Natural killer cell (primary cell): ENCODE results near the gene EFCAB6. TPM values are rescaled to one million over a fixed set of nuclear protein-coding genes. Genes with fewer than 3 reads are reported as not detected.

Experiments
- ATAC-seq, 3 donors: fragments of 150-1000 bp in 2 of 3; fragments of 200-7000 bp in 1 of 3; cut with Tn5 transposase; 1 replicate in 1 of 3; 2 replicates in 2 of 3; pipeline ENCODE4 v1.10.0; 2021; ENCODE audit warnings: mild to moderate bottlenecking in 2 of 3, moderate library complexity in 2 of 3
- DNase-seq, 2 donors: peaks; one replicate each; pipeline versions ENCODE4 v3.0.0 to v3.0.0-alpha.2; 2013 to 2021; ENCODE audit warnings: mixed read lengths in 1 of 2
- H3K27ac ChIP-seq: one replicate; pipeline ENCODE4 v1.5.1; 2013; ENCODE audit warnings: mild to moderate bottlenecking, low read length
- H3K27me3 ChIP-seq: one replicate; pipeline ENCODE4 v1.6.1; 2013; ENCODE audit warnings: low read length; ENCODE audit not compliant: control insufficient read depth, insufficient read depth
- H3K36me3 ChIP-seq: one replicate; pipeline ENCODE4 v1.6.1; 2013; ENCODE audit warnings: low read length; ENCODE audit not compliant: control insufficient read depth, insufficient read depth
- H3K4me1 ChIP-seq: one replicate; pipeline ENCODE4 v1.6.1; 2013; ENCODE audit warnings: low read length; ENCODE audit not compliant: control insufficient read depth, insufficient read depth
- H3K4me3 ChIP-seq: one replicate; pipeline ENCODE4 v1.5.1; 2013; ENCODE audit warnings: low read length
- H3K9me3 ChIP-seq: one replicate; pipeline ENCODE4 v1.6.1; 2013; ENCODE audit warnings: low read length; ENCODE audit not compliant: control insufficient read depth, insufficient read depth
- H3K27ac Mint-ChIP-seq, 2 donors: one replicate each; pipeline ENCODE4 v1.8.0; 2022; ENCODE audit warnings: mild to moderate bottlenecking in 2 of 2, mixed read lengths in 2 of 2, moderate library complexity in 1 of 2
- H3K27me3 Mint-ChIP-seq, 2 donors: one replicate each; pipeline ENCODE4 v1.8.0; 2022; ENCODE audit warnings: low read depth in 2 of 2, mixed read lengths in 2 of 2
- H3K36me3 Mint-ChIP-seq: one replicate; pipeline ENCODE4 v1.8.0; 2022; ENCODE audit warnings: mixed read lengths
- H3K4me1 Mint-ChIP-seq, 2 donors: one replicate each; pipeline ENCODE4 v1.8.0; 2022; ENCODE audit warnings: mixed read lengths in 2 of 2
- H3K4me3 Mint-ChIP-seq: one replicate; pipeline ENCODE4 v1.8.0; 2022; ENCODE audit warnings: mild to moderate bottlenecking, moderate library complexity, mixed read lengths
- H3K9me3 Mint-ChIP-seq, 2 donors: one replicate each; pipeline ENCODE4 v1.8.0; 2022; ENCODE audit warnings: mixed read lengths in 2 of 2
- CTCF ChIP-seq: fragments of 200-600 bp; IDR thresholded peaks from one replicate; pipeline ENCODE4 v1.8.0; 2022; ENCODE audit warnings: antibody characterized with exemption
- WGBS: methylation state at CpG from one replicate; pipeline ENCODE4 v1.1.7; 2013; ENCODE audit warnings: missing lambda C conversion rate; ENCODE audit not compliant: insufficient coverage; 5-methylcytosine and 5-hydroxymethylcytosine counted together
- intact Hi-C: fragments of 100-400 bp; cut with micrococcal nuclease; formaldehyde crosslinking; loops from one replicate; pipeline ENCODE4 v1.14.2; 2022
- total RNA-seq, 4 donors: library from RNA; stranded (reverse); fragments of 120-200 nt in 1 of 4; gene quantifications; one replicate each; pipeline versions ENCODE4 v1.2.3 to v1.2.4, GENCODE V29; 2013 to 2022

EFCAB6 gene
- total RNA-seq, 3 donors from 2014 or later (not counting 1 experiment from before 2014, with no cell fraction given), result 0.23 to 0.35 (median 0.26) TPM

DNA sequence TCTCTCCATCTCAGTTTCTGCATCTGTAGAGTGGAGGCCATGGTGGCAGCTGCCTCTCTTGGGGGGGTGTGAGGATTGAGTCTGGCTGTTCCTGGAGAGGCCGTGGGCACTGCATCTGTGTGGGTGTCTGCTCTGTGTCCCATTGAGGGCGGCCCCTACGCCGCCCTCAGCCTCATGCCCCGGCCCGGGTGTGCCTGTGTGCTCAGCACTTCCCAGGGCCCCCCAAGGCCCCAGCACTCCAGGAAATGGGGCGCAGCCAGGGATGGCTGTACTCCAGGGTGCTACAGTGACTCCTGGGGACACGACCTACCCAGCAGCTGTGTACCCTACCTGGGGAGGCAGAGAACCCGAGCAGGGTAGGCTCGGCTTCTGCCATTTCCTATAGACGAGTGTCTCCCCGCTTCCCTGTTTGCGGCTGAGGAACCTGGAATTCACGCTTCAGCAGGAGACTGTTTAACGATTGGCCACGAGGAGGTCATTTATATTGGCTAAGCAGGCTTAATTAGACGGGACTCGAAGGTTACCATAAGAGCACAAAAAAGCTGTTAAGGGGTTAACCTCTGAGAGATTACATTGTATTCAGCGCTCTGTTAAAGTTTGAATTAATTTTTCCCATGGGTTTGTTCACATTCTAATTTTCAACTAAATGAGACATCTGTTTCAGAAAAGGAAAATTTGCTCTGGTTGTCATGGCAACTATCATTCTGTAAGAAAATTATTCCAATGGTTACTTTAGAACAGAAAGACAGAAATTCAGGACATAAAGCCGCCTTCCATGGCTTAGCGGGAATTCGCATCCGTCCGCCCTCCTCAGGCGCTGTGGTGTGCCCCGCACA, 323.9 kb downstream of the EFCAB6 start:
- Histone ChIP-seq H3K4me1 (no peaks in the 10 kb centered on the region), H3K27ac (no peak overlapping the region), H3K27me3 (no peaks in the 10 kb centered on the region), H3K36me3 (no peaks in the 10 kb centered on the region), H3K9me3 (no peaks in the 10 kb centered on the region), H3K4me3 (no peak overlapping the region)
- intact Hi-C loops, result no loop called here
- Mint-ChIP-seq H3K4me3 (no peak overlapping the region), H3K27me3 (no peaks in the 10 kb centered on the region), H3K36me3 (no peaks in the 10 kb centered on the region), H3K9me3 (peaks cover 3% of the 10 kb centered on the region in 2 donors), H3K27ac (no peak overlapping the region), H3K4me1 (no peaks in the 10 kb centered on the region)
- WGBS, result 84% methylated on average over 26 of the region's 26 CpGs
- TF ChIP-seq CTCF, result no peak
- DNase-seq (no peak), ATAC-seq (no peak)

GRCh38 chr22:43487311-43488030, 324.6 kb downstream of the EFCAB6 start:
- ATAC-seq, result no peak
- 78% methylated on average over 19 of the region's 19 CpGs for WGBS

GRCh38 chr22:43485502-43486089, 326.5 kb downstream of the EFCAB6 start:
- Mint-ChIP-seq H3K9me3 (no peaks in the 10 kb centered on the region), H3K27ac (no peak overlapping the region), H3K4me3 (no peak overlapping the region), H3K4me1 (peaks cover 0 to 13% of the 10 kb centered on the region in 2 donors), H3K27me3 (no peaks in the 10 kb centered on the region), H3K36me3 (no peaks in the 10 kb centered on the region)
- ATAC-seq (no peak), DNase-seq (no peak)
- Histone ChIP-seq H3K4me1 (peaks cover 13% of the 10 kb centered on the region), H3K27me3 (no peaks in the 10 kb centered on the region), H3K36me3 (no peaks in the 10 kb centered on the region), H3K27ac (no peak overlapping the region), H3K4me3 (no peak overlapping the region), H3K9me3 (no peaks in the 10 kb centered on the region)
- intact Hi-C loops, result no loop called here
- 88% methylated on average over 20 of the region's 20 CpGs for WGBS
- no peak for TF ChIP-seq CTCF

More at GRCh38 chr22:43487311-43488030, 324.6 kb downstream of the EFCAB6 start:
- Histone ChIP-seq H3K36me3 (no peaks in the 10 kb centered on the region), H3K4me3 (no peak overlapping the region), H3K4me1 (no peaks in the 10 kb centered on the region), H3K27ac (no peak overlapping the region), H3K27me3 (no peaks in the 10 kb centered on the region), H3K9me3 (no peaks in the 10 kb centered on the region)
- DNase-seq, result no peak
- H3K4me1 Mint-ChIP-seq, result no peaks in the 10 kb centered on the region
- intact Hi-C loops, result no loop called here
- H3K27ac Mint-ChIP-seq, result no peak overlapping the region
- no peaks in the 10 kb centered on the region for H3K36me3 Mint-ChIP-seq
- peaks cover 3% of the 10 kb centered on the region in 2 donors for H3K9me3 Mint-ChIP-seq
- no peak overlapping the region for H3K4me3 Mint-ChIP-seq
- H3K27me3 Mint-ChIP-seq, result no peaks in the 10 kb centered on the region
- no peak for TF ChIP-seq CTCF
